HK-2 (cell line): Measurements from ENCODE around the gene SUV39H2.
"Not testable (repeated sequence)": the region's sequence is repeated elsewhere in the genome, so short reads cannot be mapped to it uniquely, and the experiment has no call there.

Experiments
- DNase-seq: peaks from one replicate; pipeline ENCODE4 v3.0.0-alpha.2; 2018; ENCODE audit not compliant: unreplicated experiment

Gene SUV39H2

DNA sequence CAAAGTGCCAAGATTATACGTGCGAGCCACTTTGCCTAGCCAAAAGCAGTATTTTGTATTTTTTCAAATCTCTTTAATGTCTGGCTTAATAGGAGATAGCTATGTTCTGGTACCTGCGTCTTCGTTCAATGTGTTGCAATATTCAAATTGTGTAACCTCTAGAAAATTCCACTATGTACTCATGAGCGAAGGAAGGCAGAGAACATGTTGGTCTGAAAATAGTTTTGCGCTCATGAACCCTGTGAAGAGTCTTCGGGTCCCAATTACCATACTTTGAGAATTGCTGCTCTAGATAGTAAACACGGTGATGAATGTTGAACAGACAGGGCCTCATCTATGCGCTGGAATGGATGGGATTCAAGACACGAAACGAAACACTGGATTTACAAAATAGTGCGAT, 2.7 kb upstream of the SUV39H2 start:
- DNase-seq, result no peak

DNA sequence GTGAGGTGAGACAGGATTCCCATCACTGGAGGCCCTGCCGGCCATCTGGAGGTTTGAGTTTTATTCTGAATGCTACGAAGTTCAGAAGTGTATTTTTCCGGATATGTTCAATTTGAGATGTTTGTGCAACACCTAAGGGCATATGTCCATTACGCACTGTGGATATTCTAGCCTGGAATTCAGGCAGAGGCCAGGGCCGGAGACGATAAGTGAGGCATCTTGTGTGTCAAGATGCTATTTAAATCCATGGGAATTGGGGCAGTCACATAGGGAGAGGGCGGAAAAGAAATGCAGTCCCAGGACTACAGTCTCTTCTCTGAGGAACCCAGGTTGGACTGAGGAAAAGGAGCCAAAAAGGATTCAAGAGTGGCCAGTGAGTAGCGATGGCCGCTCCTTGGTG, 1.9 kb upstream of the SUV39H2 start:
- no peak for DNase-seq

DNA sequence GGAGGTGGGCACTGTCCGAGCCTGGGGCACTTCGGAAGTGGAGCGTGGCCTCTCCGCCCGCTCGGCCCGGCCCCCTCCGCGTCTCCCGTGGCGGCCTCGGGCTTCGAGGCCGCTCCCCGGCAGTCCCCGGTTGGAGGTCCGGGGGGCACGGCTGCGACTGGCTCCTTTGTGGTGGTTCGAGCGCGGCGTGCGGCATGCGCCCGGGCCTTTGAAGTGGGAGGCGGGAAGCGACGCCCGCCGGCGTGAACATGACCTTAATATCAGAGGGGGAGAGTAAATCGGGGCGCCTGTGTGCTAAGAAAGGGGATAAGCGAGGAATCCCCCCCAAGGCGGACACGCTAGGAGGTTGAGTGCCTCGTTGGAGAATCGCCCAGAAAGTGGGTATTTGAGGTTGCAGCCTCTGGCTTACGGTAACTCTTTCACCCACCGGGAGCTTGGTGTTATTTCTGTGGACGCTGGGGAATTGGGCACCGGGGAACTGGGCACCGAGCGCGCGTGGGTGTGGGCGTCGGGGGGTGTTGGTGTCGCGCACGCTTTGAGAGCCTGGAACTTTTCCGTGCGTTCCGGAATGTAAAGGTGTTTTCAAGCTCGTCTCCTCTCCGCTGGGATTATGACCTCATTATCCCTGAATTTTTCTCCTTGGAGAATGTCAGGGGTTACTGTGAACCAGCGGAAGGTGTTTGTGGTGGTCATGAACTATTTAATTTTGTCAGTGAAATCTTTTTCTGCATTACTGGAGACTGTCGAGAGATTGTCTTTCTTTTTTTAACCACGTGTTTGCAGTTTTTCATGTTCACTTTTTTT, 660 bp downstream of the SUV39H2 start:
- no peak for DNase-seq

DNA sequence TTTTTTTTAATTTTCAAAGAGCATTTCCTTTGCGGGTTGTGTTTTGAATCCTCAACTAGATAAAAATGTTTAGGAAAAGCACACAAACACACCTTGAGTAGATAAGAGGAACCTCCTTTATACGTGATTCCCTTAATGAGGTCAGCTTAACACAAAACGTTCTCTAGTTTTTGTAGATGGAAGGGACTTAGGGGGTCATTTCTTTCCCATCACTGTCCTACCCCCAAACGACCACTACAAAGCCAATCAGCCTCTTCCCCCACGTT, 1.2 kb downstream of the SUV39H2 start:
- DNase-seq, result no peak

DNA sequence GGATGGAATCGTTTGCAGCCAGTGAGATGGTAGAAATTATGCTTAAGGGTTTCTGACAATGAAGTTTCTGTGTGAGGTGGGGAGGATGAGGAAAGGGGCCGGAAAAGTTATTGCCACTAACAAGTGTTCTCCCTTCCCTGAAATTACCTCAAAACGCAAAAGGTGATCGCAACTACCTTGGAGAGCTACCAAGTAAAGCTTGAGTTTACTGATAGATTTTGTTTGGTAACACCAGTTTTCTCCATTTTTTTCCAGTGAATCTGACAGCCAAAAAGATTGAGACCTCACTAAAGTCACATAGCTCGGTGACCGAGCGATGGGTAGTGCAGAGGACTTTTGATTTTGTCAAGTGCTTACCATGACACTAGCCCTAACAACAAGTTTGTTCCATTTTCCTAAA, 1.6 kb downstream of the SUV39H2 start:
- DNase-seq, result no peak

DNA sequence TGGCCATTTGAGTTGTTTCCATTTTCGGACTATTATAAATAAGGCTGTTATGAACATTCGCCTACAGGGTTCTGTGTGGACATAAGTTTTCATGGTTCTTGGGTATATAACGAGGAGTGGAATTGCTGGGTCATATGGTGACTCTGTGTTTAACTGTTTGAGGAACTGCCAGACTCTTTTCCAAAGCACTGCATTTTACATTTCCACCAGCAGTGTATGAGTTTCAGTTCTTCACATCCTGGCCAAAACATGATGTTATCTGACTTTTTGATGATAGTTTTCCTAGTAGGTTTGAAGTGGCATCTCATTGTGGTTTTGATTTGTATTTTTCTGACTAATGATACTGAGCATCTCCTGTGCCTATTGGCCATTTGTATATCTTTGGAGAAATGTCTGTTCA, 5.4 kb downstream of the SUV39H2 start:
- DNase-seq, result no peak

DNA sequence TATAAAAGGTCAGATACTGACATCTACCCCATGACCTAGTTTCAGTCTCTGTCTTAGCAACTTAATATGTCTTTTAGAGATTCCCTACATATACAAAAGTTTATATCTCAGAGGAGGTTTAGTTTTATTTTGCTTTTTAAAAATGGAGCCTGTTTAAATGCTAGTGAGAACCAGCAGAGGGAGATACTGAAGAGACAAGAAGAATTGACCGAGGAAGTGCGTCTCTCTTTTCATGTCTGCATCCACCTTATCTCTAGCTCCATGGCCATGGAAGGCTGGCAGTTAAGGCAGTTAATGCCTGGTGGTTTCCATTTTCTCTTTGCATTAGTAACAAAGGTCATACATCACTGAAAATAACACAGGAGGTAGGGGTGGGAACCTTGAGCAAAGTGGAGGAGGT, 10.7 kb downstream of the SUV39H2 start:
- no peak for DNase-seq

DNA sequence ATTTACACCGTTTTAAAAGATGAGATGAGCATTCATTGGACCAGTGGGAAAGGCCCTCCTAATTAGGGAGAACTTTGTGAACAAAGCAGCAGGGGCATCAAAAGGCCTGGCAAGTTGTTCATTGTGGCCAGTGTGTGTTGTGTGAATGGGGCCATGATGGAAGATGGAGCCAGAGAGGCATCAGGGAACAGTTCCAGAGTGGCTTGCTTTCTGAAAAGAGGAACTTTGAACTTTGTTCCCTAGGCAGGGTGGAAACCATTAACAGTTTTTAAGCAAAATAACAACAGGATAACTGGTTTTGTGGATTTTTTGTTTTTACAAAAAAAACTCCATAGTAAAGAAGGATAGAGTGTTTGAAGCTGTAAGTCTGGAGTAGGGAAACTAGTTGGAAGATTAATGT, 12.5 kb downstream of the SUV39H2 start:
- no peak for DNase-seq

DNA sequence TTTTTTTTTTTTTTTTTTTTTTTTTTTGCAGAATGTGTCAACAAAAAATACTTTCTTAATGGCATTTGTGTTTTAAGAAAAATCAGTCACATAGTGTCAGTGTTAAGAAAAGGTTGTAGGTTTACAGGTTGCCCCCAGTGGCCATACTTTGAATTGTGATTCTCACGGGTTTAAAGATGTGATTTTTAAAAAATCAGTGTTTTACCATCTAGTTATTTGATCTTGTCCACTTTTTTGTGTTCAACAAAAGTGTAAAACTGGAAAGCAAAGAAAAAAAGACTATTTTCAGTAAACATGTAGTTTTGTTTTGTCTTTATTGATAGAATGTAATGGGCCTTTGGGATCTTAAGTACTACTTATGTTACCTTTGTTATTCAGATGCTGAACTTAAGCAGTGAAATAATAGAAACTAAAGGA, 25.7 kb downstream of the SUV39H2 start:
- no peak for DNase-seq

DNA sequence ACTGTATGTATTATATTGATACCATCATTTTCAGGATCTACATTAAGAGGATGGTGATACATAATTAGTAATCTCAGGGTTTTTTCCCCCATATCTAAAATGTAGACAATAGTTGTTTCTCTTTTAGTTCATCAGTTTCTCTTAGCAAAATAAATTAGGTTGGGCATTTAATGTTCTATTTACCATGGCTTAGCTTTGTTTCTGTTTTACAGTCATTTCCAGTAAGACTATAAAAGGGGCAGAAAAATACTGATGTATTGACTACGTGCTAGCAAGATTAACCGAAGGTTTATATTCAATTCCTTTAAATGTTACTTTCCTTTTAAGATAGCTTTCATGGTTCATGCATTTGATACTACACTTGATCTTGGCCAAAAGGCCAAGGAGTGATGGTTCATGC, 26.2 kb downstream of the SUV39H2 start:
- DNase-seq, result no peak

DNA sequence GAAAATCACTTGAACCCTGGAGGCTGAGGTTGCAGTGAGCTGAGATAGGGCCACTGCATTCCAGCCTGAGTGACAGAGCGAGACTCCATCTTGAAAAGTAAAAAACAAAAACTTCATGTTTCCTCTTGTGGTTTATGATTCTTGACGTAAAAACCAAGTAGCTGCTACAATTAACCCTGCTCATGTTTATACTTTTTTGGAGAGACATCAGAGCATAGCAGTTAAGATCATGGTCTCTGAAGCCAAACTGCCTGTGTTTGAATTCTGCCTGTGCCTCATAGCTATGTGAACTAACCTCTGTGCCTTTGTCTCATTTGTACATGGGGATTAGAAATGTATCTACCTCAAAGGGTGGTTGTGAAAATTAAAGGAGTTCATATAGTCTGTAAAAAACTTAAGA, 27.2 kb downstream of the SUV39H2 start:
- DNase-seq, result no peak

DNA sequence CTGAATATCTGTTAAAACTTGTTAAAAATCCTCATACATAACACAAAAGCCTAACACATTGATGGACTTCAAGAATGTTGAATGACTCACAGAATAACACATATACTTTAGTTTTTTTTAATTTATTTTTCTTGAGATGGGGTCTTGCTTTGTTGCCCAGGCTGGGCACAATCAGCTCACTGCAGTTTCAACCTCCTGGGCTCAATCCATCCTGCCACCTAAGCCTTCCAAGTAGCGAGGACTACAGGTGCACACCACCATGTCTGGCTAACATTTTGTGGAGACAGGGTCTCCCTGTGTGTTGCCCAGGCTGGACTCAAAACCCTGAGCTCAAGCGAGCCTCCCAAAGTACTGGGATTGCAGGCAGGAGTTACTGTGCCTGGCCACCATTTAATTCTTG, 28.1 kb downstream of the SUV39H2 start:
- DNase-seq, result no peak

DNA sequence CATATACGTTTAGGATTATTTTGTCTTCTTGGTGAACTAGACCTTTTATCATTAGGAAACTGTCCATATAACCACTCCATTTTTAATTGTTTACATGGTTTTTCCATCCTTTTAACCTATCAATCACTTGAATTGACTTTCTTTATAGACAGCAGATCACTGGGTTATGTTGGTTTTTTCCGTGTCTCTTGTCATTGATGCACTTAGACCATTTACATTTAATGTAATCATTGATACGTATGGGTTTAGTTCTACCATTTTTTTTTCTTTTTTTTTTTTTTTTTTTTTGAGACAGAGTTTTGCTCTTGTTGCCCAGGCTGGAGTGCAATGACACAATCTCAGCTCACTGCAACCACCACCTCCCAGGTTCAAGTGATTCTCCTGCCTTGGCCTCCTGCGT, 28.9 kb downstream of the SUV39H2 start:
- not testable (repeated sequence) for DNase-seq

DNA sequence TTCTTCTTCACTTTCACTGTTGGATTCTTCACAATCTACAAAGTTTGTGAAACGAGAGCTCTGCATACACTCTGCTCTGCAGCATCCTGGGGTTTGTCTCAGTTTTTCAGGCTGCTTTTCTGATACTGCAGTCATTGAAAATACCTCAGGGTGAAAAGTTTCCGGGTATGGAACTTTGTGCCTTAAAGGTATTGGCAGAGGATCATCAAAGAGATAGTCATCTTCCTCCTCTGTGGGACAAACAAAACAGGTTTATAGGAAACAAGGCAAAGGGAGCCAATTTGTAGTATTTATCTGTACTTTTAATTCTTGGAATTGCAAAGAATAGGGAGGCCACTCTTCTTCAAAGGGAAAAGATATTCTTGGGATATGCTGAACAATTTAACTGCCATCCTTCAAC, 30.4 kb downstream of the SUV39H2 start:
- DNase-seq, result no peak

DNA sequence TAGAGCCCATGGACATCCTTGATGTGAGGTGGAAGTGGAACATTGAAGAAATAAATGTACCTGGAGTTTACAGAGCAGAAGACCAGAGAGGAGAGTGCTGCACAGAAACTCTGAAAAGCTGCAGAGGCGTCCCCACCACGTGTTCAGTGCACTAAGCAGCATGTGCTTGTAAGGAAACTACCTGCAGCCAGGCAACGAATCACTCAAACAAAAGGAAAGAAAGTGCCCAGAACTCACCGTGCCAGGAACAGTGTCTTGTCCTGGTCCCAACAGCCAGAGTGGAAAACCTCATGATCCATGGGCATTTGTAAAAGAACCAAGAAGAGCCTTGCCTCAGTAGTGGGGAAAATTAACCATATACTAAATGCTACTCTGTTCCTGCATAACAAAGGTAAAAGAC, 32.3 kb downstream of the SUV39H2 start:
- no peak for DNase-seq

DNA sequence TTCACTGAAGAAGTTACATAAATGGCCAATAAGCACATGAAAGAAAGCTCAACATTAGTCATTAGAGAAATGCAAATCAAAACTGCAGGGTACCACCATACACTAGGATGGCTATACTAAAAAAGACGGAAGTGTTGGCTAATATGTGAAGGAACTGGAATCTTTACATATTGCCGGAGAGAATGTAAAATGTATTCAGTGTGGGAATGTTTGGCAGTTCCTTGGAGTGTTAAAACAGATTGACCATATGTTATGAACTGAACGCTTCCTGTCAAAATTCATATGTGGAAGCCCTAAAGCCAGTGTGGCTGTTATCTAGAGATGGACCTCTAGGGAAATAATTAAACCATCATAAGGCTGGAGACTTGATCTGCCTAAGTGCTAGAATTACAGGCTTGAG, 33.1 kb downstream of the SUV39H2 start:
- no peak for DNase-seq

DNA sequence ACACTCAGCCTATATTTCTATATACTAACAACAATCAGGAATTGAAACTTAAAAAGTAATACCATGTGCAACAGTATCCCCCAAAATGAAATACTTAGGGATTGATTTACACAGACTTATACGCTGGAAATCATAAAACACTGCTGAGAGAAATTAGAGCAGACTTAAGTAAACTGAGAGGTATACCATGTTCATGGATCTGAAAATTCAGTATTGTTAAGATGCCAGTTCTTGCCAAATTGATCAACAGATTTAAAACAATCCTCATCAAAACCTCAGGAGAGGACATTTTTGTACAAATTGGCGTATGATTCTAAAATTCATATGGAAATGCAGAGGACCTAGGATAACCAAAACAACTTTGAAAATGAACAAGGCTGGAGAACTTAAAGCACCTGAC, 37.9 kb downstream of the SUV39H2 start:
- DNase-seq, result no peak

DNA sequence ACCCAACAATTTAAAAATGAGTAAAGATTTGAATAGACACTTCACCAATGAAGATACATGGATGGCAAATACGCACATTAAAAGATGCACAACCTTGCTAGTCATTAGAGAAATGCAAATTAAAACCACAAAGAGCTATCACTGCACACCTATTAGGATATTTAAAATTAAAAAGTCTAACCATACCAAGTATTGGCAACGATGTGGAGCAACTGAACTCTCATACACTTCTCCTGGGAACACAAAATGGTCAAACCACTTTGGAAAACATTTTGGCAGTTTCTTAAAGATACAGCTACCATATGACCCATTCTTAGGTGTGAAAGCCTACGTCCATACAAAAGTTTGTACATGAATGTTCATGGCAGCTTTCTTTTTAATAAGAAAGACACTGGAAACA, 39.2 kb downstream of the SUV39H2 start:
- DNase-seq, result no peak

DNA sequence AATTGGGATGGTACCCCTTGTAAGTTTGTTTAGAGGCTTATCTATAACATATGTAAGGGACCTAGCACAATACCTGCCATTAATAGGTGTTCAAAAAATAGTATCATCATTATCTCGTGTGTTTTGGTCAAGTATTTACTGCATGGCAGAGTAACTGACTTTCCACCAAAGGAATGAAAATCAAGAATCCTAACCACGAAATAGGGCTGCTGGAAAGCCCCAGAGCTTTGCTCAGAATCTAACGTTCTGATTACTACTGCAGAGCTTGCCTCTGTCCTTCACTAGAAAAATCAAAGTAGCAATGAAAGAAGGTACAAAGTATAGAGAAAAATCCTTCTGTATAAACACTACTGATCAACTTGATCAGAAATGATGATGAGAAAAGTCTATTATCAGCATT, 40.3 kb downstream of the SUV39H2 start:
- no peak for DNase-seq

DNA sequence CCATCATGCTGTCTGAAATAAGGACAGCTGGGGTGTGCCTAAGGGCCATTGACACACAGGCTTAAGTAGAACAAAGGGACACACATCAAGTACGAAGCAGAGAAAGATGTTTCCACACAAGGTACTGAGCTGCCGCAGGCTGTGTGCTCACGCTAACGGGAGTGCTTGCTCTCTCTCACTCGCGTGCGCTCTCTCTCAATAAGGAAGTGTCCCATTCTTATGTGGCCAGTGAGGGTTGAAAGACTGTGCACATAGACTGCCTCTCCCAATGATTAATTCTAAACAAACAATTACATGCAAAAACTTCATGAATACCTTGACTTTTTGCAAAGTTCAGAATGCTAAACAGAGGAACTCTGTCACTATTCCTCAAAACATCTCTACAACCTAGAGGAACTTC, 45.3 kb downstream of the SUV39H2 start:
- DNase-seq, result no peak

DNA sequence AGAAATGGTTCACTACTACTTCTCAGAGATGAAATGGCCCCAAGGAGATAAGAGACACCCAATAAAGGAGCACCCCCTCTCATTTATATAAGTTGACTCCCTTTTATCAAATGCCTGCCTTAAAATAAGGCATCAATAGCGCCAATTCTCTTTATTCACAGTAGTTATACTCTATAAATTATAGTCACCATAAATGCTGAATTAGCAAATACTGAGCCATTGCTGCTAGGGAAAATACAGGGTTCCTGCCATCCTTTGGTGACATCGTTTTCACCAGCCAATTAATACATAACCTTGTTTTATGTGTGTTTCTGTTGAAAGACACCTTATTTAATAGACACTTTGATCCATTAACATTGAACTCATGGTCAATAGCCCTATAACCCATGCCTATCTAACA, 46.6 kb downstream of the SUV39H2 start:
- DNase-seq, result no peak

DNA sequence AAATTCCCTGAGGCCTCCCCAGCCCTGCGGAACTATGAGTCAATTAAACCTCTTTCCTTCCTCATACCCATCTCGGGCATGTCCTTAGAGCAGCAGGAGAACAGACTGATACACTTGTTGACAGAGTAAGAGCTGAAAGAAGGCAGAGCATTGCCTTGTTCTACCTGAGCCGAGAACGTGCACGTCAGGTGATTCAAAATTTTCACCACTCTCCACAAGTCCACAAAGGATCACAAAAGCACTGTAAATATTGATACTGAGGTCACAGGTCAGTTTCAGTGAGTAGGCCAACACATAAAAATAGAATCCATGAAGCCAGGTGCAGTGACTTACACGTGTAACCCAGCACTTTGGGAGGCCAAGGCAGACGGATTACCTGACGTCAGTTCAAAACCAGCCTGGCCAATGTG, 47.4 kb downstream of the SUV39H2 start:
- DNase-seq, result no peak

DNA sequence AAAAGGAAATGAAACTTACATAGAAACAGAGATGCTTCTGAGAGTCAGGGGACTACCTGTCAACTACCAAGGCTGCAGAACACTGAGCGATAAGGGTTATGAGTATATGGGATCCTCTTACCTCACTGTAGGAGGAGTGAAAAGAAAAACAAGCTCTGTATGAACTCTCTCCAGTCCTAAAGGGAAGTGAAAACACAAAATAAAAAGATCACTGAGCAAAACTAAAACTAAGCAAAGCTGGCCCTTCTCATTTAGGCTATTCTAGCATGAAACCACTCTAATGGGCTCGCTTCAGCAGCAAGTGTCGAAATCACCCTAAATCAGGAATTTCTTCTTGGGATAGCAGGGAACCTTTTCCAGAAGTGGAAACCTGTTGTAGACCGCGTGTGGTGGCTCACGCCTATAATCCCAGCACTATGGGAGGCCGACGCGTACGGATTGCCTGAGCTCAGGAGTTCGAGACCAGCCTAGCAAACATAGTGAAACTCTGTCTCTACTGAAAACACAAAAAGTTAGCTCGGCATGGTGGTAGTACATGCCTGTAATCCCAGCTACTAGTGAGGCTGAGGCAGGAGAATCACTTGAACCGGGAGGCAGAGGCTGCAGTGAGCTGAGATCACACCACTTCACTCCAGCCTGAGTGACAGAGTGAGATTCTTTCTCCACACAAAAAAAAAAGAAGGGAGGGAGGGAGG, 48.2 kb downstream of the SUV39H2 start:
- no peak for DNase-seq

DNA sequence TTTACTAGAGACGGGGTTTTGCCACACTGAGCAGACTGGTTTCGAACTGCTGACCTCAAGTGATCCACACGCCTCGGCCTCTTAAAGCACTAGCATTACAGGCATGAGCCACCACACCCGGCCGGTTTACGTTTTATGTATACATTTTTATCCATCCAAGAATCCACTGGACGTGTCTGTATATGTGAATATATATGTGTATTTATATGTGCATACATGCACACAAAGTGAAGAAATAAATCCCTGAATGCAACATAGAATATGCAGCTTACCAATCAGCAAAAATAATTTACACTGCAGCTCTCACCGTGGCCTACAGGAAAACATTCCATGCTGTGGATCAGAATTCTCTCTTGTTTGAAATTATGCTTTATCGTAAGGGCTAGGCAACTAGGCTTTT, 51.9 kb downstream of the SUV39H2 start:
- DNase-seq, result no peak
